Astrocyte of the cerebellum (primary cell): ENCODE measurements around the gene SPRY1.

ENCODE experiments used
- DNase-seq: peaks from one replicate; pipeline ENCODE4 v3.0.0-alpha.2; 2011; ENCODE audit warnings: low read depth
- H3K4me3 ChIP-seq: 2 replicates; pipeline ENCODE4 v1.5.1; 2011; ENCODE audit warnings: mild to moderate bottlenecking, low read depth, low read length, moderate library complexity
- CTCF ChIP-seq: IDR thresholded peaks from 2 replicates; pipeline ENCODE4 v1.5.1; 2012; ENCODE audit warnings: low read length, low read depth, moderate library complexity, mild to moderate bottlenecking; ENCODE audit errors: missing control alignments
- in situ Hi-C: cut with HindIII; loops from 2 replicates; pipeline ENCODE4 v1.10.0; 2017; ENCODE audit warnings: low sequenced_read_pairs

The SPRY1 gene

GRCh38 chr4:123406872-123407271 is 10.3 kb downstream of the SPRY1 start:
- no peak for TF ChIP-seq CTCF
- in situ Hi-C loops = no loop called here
- DNase-seq = no peak
- H3K4me3 ChIP-seq = no peak overlapping the region

- no peak for DNase-seq
- in situ Hi-C loops = no loop called here
- no peak for TF ChIP-seq CTCF
- no peak overlapping the region for H3K4me3 ChIP-seq
These were observed 12.0 kb downstream of the SPRY1 start for GRCh38 chr4:123408471-123409084.

GRCh38 chr4:123409334-123409733 is 12.7 kb downstream of the SPRY1 start:
- no peak for DNase-seq
- no peak overlapping the region for H3K4me3 ChIP-seq
- TF ChIP-seq CTCF = no peak
- in situ Hi-C loops = no loop called here

GRCh38 chr4:123411514-123411913 is 14.9 kb downstream of the SPRY1 start:
- no peak for TF ChIP-seq CTCF
- in situ Hi-C loops = no loop called here

GRCh38 chr4:123412091-123412505 is 15.5 kb downstream of the SPRY1 start:
- TF ChIP-seq CTCF = no peak
- in situ Hi-C loops = no loop called here
- DNase-seq = no peak

More at GRCh38 chr4:123411514-123411913, 14.9 kb downstream of the SPRY1 start:
- H3K4me3 ChIP-seq = no peak overlapping the region
- no peak for DNase-seq

GRCh38 chr4:123412700-123413512 is 16.3 kb downstream of the SPRY1 start:
- no peak overlapping the region for H3K4me3 ChIP-seq
- in situ Hi-C loops = no loop called here
- no peak for TF ChIP-seq CTCF
- no peak for DNase-seq

More at GRCh38 chr4:123412091-123412505, 15.5 kb downstream of the SPRY1 start:
- H3K4me3 ChIP-seq = no peak overlapping the region
